ENCODE data around the gene PTPN14.

Gene PTPN14

DNA sequence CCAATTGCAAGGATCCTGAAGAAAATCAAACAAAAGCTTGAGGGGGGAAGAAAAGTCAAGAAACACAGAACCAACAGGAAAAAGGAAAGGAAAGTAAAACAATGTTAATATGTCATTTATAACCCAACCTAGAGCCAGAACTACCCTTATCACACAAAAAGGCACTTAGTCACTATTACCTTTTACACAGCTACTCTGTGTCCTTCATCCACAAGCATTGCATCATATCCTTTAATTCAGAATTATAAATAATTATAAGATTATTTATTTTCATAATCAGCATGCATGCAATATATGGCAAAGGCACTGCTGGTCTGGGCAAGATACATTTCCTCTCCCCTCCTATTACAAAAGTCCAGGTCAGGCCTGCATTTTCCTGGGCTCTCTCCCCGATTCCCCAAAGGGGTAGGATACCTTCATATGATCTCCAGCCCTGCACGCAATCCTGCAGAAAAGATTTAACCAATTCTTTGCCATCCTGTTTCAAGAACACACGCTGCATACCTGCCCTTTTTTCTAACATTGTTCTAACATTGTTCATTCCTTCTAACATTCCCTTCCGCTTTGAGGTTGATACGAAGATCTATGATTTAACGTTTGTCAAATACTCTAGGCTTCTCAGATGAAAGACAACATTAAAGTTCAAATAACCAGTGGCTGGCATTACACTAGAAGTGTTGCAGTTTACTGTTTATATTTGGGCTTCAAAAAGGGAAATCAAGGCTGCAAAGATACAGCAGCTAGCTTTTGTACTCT is 4.3 kb downstream of the PTPN14 start:
- H3K27ac ChIP-seq = no peak overlapping the region
- TF ChIP-seq, protein P1, sequence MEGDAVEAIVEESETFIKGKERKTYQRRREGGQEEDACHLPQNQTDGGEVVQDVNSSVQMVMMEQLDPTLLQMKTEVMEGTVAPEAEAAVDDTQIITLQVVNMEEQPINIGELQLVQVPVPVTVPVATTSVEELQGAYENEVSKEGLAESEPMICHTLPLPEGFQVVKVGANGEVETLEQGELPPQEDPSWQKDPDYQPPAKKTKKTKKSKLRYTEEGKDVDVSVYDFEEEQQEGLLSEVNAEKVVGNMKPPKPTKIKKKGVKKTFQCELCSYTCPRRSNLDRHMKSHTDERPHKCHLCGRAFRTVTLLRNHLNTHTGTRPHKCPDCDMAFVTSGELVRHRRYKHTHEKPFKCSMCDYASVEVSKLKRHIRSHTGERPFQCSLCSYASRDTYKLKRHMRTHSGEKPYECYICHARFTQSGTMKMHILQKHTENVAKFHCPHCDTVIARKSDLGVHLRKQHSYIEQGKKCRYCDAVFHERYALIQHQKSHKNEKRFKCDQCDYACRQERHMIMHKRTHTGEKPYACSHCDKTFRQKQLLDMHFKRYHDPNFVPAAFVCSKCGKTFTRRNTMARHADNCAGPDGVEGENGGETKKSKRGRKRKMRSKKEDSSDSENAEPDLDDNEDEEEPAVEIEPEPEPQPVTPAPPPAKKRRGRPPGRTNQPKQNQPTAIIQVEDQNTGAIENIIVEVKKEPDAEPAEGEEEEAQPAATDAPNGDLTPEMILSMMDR (IDR thresholded peaks at IDR 0.05) = no peak
- no peak for TF ChIP-seq ZFX (IDR thresholded peaks at IDR 0.05; ENCODE audit: borderline replicate concordance)

DNA sequence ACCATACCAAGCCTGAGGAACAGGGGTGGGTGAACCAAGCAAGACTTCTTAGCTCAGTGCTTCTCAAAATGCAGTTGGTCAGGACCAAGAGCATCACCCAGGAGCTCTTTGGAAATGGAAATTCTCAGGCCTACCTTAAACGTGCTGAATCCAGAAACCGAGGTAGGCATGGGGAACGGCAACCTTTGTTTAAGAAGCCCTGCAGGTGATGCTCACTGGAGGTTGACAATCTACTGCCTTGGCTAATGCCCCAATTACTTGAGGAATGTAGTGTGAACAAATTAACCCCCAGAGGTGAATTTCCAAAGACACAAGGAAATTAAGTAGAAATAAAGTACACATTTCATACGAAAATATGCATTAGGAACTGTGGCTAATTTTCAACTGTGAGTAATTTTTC is 5.3 kb downstream of the PTPN14 start:
- TF ChIP-seq, protein P1 (IDR thresholded peaks at IDR 0.05) = no peak
- no peak for TF ChIP-seq ZFX (IDR thresholded peaks at IDR 0.05; ENCODE audit: borderline replicate concordance)
- H3K27ac ChIP-seq = no peak overlapping the region

DNA sequence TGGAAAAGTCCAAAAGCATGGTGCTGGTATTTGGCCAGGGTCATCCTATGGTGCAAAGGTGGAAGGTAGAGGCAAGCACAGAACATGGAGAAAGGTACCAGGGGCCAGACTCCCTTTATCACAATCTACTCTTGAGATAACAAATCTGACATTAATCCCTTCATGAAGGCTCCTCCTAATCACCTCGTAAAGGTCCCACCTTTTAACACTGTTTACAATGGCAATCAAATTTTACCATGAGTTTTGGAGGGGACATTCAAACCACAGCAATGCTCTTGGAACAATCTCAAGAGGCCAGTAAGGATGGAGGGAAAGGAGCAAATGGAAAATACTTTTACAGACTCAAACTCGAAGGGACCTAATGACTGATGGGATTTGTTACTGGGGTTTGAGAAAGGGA is 6.1 kb downstream of the PTPN14 start:
- no peak overlapping the region for H3K27ac ChIP-seq
- TF ChIP-seq ZFX (IDR thresholded peaks at IDR 0.05; ENCODE audit: borderline replicate concordance) = no peak
- TF ChIP-seq, protein P1 (IDR thresholded peaks at IDR 0.05) = no peak

DNA sequence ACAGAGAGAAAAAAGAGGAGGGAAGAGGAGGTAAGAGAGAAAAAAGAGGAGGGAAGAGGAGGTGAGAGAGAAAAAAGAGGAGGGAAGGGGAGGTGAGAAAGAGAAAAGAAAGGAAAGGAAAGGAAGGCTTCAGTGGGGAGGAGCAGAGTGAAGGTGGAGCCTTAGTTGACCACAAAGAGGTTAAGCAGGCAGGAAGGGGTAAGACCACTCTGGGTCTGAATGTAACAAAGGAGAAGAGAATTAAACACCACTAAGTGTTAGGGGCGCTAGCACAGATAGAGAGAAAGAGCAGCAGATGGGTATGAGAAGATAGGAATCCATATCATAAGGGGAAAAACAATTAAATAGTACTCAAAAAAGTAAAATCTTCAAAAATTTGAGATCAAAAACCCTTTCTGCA is 6.6 kb downstream of the PTPN14 start:
- TF ChIP-seq, protein P1 (IDR thresholded peaks at IDR 0.05) = no peak
- no peak for TF ChIP-seq ZFX (IDR thresholded peaks at IDR 0.05; ENCODE audit: borderline replicate concordance)
- H3K27ac ChIP-seq = no peak overlapping the region

DNA sequence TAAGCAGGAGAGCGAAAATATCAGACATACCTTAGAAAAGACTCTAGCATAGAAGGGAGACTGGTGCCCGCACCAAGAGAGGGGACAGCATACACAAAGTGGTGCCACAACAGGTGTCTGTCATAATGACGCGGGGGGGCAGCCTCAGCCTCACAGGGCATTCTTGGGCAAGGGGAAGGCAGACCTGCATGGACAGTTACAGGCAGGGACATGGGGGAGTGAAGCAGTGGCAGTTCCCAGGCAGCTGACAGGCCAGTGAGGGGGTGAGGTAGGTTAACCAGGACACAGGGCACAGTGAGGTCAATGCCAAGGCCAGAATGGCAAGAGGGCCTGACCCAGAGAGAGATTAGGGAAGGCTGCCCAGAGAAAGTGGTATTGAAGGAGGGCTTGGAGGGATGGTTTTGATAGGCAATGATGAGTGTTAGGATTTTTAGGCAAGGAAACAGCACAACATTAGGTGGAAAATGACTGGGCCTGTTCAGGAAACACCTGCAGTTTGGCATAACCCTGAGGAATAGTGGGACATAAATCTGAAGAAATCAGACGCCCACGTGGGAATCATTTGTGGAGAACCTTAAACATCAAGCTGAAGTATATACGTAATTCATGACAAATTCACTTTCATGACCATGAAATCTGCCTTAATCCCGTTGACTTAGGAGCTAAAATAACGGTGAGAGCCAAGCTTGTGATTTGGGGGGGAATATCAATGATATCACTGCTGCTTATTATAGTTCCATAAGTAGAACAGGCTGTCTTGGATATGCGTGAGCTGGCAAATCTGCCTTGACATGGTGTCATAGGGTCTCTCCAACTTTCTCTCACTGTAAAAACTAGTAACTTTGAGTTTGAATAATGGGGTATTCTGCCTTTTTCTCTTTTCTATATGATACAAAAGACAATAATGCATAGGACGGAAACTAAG is 8.9 kb downstream of the PTPN14 start:
- H3K27ac ChIP-seq = no peak overlapping the region
- TF ChIP-seq, protein P1 (IDR thresholded peaks at IDR 0.05) = no peak
- TF ChIP-seq ZFX (IDR thresholded peaks at IDR 0.05; ENCODE audit: borderline replicate concordance) = no peak

DNA sequence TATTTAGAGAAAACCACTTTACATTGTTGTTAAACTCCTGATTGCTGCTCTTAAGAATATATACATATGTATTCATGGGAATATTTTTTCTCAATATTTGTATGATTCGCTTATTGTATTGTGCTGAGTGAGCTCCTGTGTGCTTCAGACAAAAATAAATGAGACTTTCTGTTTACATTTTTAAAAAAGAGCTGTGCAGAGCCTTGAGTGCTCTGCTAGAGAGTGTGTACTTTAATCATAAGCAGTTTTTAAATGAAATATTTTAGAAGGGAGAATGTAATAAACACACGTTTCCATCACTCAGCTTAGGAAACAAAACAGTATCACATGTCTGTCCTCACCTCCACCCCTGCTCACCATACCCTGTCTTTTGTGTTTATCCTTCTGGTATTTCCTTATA is 9.7 kb downstream of the PTPN14 start:
- no peak overlapping the region for H3K27ac ChIP-seq
- no peak for TF ChIP-seq ZFX (IDR thresholded peaks at IDR 0.05; ENCODE audit: borderline replicate concordance)
- TF ChIP-seq, protein P1 (IDR thresholded peaks at IDR 0.05) = no peak

DNA sequence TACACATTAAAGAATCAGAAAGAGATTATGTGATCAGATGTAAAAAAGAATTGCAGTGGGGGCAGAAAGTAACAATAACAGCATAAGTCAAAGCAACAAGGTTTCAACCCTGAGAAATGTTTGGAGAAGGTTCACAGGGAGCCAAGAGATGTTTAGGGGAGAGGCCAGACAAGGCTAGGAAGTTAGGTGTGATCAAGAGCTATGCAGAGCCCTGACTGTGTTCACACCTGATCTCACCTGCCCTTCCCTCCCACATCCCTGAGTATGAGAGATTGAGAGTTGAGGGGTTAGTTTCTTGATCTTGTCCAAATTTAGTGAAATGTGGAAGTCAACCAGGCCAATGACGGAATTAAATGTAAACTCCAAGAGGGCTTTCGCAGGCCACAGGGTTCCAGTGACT is 10.2 kb downstream of the PTPN14 start:
- TF ChIP-seq, protein P1 (IDR thresholded peaks at IDR 0.05) = no peak
- no peak for TF ChIP-seq ZFX (IDR thresholded peaks at IDR 0.05; ENCODE audit: borderline replicate concordance)
- H3K27ac ChIP-seq = no peak overlapping the region

All from 22Rv1 (cell line).